Stimulated activated CD4-positive, alpha-beta T cell treated with anti-CD3 and anti-CD28 coated beads, Interleukin-1b, Interleukin-23, amount 100 ng/mL, for 48 hours (primary cell): Measurements from ENCODE around the gene C18orf32.
"Not testable (repeated sequence)": the region's sequence is repeated elsewhere in the genome, so short reads cannot be mapped to it uniquely, and the experiment has no call there.

Experiments used
- DNase-seq: peaks from one replicate; pipeline ENCODE4 v3.0.0-alpha.2; 2020

C18orf32 gene

DNA sequence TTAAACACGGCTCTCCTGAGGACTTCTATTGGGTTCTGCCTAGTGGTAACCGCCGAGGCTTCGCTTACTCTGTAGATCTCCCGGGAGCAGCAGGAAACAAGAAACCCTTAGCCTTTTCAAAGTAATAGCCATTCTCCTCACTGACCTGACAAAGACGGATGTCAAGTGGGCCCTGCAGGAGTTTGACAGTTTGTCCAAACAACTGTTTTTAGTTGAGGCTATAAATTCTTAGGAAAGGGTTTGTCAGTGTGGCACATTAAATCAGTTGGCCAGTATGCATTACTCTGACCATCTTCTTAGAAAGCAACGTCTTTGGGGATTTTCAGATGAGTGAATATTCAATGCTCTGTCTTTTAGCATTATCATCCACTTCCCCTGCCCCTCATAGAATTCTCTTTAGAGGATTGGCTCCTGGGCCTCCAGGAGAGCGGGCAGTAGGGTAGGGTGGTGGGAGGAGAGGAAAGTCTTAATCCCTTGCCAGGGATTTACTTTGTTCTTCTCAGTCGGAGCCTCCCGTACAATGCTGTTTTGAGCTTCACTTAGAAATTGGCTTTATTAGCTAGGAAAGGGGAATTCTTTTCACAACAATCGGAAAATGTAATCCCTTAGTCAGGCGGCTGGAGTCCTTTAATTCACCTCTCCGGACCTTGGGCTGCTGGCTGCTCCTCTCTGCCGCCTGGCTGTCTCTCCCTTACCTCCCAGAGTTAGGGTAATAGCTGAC, 13.3 kb upstream of the C18orf32 start:
- DNase-seq = no peak

GRCh38 chr18:49499046-49499637, 12.1 kb upstream of the C18orf32 start:
- DNase-seq = no peak

DNA sequence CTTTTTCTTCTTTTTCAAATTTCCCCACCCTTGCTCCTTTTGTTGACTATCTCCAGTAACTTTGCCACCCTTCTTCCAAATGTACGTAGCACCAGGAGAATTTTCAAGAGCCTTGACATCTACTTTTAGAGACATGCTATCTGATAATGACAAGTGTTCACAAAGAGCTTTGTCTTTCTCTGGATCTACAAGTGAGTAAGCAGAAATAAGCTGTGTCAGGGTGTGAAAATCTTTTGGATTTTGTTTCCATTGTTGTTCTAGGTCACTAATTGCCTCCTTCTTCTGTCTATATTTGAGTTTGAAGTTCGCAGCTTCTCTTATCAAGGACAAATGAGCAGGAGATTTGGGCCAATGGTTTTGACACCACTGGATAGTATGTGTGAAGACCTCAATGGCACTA, 8.4 kb upstream of the C18orf32 start:
- no peak for DNase-seq

DNA sequence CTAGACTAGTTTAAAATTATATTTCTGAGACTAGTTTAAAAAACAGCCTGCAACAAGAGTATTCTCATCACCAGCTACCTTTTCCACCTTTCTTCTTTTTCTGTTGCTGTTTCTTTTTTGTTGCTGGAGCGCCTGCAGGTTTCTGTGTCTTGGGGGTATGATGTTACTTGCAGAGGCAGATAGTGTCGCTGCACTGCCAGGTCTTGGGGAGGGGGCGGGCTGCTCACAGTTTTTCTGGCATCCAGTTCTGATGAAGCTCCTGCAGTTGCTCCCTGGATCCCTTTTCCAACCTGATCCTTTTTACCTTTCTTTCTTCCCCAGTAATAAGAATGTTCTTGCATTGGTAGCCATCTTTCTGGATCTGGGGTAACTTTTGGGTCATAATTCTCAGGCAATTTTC, 8.0 kb upstream of the C18orf32 start:
- DNase-seq = no peak

- DNase-seq = no peak
These were observed 7.6 kb upstream of the C18orf32 start for GRCh38 chr18:49494660-49495059.

DNA sequence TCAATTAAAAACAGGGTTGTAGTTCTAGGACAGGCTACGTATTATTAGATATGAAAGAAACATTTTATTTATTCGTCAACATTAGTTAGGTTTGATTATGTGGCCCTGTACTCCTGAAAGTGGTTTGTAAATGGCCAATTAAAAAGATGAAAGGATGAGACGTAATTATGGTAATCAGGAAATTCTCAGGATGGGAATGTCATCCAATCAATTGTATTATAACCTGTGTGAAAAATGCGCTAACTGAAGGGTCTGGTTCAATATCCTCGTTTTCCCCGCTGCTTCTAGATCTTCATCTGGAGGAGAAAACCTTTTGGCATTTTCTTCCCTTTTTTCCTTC, 5.6 kb upstream of the C18orf32 start:
- no peak for DNase-seq

DNA sequence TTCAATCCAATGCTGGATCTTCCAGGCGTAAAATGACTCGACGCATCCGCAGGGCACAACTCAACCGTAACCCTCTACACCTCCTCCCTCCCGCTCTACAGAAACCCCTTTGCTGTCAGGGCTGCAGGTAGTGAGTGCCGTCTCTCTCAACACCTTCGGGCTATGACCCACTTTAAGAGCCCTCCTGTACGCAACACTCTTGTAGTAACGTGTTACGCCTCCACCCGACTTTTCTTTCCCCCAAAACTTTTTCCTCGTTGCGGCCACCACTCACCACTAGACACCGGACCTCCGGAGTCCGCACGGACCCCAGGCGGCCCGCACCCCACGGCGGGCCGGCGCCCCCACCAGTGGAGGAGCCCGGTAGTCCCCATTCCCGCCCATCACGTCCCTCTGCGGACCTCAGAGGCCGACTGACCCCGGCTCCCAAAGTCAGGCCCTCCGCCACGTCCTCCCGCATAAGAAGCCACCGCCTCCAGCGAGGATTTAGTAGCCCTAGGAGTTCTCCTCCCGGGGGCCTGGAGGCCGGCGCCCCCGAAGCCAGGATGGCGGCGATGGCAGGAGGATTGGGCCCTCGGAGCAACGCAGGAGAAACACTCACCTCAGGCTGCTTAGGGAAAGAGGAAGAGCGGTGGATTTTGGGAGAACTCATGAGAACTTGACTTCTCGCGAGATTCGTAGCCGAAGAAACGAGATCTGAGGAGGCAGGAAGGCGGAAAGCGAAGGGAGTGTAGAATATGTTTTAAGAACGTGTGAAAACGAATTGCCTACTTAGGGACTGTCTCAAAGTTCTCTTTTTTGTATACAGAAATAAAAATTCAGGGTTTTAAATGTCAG, 5.0 kb upstream of the C18orf32 start, which contains the start of gene RPL17:
Gene RPL17, minus strand, starts transcription at position 609 of the 837 bp plus-strand sequence.
- DNase-seq = peak; percentile 89

GRCh38 chr18:49491534-49491856, 4.5 kb upstream of the C18orf32 start:
- no peak for DNase-seq

DNA sequence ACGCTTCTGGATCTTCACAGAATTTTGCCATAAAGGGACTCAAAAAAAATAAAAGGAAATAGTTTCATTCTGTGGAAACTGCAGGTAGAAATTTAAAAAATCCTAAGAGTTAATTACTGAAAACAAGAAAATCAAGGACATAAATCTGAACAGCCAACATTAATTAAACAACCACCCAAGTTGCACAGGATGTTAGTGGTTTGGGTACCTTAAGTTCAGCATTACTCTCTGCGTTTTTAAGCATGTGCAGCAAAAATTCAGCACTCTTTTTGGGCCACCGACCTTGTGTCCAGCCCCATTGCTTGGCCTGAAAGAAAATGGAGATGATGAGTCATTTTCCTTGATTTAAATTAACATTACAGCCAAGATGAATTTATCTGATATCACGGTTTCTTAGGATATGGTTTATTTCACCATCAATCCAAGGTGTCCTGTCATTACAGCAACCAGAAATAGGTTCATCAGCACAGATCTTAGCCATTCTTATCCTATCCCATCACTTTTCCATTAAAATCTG, 3.3 kb upstream of the C18orf32 start:
- DNase-seq = no peak

DNA sequence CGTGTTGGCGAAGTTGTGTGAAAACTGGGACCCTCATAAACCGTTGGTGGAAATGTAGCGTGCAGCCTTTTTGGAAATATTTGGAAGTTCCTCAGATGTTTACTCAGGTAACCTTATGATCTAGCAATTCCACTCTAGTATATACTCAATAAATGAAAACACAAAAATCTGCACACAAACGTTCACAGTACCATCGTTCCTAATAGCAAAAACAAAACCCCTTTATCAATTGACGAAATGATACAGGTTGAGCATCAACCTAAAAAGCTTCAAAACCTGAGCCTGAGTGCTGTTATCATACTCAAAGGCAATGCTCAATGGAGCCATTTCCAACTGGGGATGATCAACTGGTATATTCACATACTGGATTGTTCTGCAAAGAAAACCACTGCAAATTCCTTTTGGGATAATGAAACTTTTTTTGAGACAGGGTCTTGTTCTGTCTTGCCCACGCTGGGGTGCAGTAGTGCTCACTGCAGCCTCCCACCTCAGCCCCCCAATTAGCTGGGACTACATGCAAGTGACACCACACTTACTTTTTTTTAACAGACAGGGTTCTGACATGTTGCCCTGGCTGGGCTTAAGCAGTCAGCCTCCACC, 777 bp upstream of the C18orf32 start:
- DNase-seq = peak; percentile 10

GRCh38 chr18:49486606-49486952, 455 bp downstream of the C18orf32 start:
- DNase-seq = no peak

GRCh38 chr18:49486134-49486533, 900 bp downstream of the C18orf32 start:
- no peak for DNase-seq

- DNase-seq = no peak
These were observed 3.8 kb downstream of the C18orf32 start for GRCh38 chr18:49483198-49483597.

GRCh38 chr18:49481907-49482306, 5.1 kb downstream of the C18orf32 start:
- no peak for DNase-seq

DNA sequence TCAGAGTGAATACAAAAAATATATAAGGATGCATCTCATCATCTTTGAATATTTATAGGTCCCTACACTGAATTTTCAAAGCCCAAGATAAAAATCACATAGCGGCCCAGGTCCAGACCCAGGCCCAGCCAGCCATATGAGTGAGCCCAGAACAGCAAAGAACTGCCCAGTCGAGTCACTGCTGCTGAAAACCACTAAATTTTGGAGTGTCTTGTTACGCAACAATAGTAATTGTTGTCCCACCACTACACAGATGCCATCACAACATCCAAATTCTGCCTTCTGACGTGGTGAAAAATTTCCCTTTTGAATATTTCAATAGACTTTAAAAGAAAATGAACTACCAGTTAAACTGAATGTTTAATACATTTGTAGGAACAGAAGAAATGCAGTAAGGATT, 5.7 kb downstream of the C18orf32 start:
- DNase-seq = no peak

GRCh38 chr18:49479381-49480137, 7.5 kb downstream of the C18orf32 start:
- DNase-seq = no peak

- DNase-seq = no peak
These were observed 10.2 kb downstream of the C18orf32 start for GRCh38 chr18:49476664-49477411.

- DNase-seq = not testable (repeated sequence)
These were observed 12.1 kb downstream of the C18orf32 start for GRCh38 chr18:49474935-49475334.

DNA sequence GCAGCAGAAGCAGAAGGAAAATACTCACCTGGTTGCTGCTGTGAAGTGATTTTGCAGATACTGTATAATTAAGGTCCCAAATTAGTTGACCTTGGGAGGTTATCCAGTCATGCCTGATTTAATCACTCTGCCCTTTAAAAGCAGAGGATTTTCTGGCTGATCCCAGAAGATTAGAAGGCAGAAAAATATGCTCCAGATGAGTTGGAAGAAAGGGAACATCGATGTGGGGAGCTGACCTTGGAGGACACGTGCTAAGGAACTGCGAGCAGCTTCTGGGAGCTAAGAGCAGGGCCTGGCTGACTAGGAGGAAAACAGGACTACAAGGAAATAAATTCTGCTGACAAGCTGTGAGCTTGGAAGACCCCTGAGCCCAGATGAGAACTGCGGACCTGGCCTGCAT, 13.3 kb downstream of the C18orf32 start:
- no peak for DNase-seq

DNA sequence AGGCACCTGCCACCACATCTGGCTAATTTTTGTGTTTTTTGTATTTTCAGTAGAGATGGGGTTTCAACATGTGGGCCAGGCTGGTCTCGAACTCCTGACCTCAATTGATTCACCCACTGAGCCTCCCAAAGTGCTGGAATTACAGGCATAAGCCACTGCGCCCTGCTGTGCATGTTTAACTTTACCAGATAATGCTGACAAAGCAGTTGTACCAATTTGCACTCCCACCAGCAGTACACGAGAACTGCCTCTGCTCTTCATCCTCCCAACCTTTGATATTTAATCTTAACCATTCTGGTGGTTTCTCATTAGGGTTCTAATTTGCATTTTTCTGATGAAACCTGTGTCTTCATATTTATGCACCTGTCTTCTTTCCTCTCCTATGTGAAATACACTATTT, 14.6 kb downstream of the C18orf32 start:
- no peak for DNase-seq

- no peak for DNase-seq
These were observed 15.5 kb downstream of the C18orf32 start for GRCh38 chr18:49471532-49471931.

GRCh38 chr18:49467599-49467998, 19.4 kb downstream of the C18orf32 start:
- no peak for DNase-seq
